GM18505 (cell line): ENCODE data around the gene ZNF423.

ENCODE experiments used
- ATAC-seq: cut with Tn5 transposase; IDR thresholded peaks from one replicate; pipeline ENCODE4 v1.9.1; 2021; ENCODE audit not compliant: unreplicated experiment
- POLR2A ChIP-seq: IDR thresholded peaks from 4 replicates; pipeline ENCODE4 v1.6.1; 2011; ENCODE audit warnings: borderline replicate concordance; ENCODE audit not compliant: insufficient read depth, insufficient read length; ENCODE audit errors: extremely low read depth

Gene ZNF423

DNA sequence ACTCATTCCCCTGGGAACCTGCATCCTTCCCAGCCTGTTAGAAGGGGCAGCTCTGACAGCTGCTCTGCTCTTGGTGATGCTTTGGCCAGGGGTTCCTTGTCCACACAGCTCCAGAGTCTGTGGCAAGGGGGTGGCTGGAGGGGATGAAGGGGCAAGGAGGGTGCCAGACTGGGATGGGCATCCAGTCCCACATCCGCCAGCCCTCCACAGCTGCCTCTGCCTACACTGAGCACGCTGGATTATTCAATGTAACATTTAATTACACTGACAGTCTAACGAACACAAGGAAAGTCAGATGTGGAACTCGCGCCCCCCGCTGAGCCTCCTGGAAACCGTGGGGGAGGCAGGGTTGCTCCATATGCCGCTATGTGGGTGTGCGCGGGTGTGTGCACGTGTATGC lies 381.2 kb downstream of the ZNF423 start:
- no peak for TF ChIP-seq POLR2A
- ATAC-seq, result no peak

DNA sequence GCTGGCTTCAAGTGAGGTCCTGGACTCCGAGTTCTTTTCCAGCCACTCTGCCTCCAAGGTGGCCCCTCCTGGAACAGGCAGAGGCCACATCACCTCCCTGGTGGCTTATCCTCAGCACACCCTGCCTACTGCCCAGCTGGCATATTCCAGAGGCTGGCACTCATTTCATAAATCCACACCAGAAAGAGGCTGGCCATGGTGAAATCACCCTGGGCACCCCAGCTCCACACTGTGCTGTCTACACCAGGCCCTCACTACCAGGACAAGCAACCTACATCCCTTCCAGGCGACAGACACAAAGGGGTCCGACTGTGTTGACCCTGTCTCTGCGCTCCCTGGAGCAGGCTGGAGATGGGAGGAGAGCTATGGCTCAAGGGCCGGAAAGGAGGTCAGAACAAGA lies 382.1 kb downstream of the ZNF423 start:
- ATAC-seq, result no peak
- no peak for TF ChIP-seq POLR2A

DNA sequence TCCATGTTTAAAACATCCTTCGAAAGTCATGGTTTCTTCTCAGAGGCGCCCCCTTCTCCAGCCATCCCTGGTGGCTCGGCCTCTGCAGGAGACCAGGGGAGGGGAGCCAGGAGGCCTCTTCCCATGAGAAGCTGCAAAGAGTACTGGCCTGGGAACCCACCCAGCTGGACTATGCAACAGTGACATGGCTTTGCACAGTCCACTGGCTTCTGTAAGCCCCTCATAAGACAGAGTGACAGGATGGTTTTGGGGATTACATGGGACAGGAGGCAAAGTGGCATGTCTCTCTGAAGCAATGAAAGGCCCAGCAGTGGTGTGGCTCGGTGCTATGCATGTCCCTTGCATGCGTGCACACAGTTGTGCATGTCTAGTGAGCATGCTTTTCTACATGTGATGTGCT lies 382.8 kb downstream of the ZNF423 start:
- TF ChIP-seq POLR2A, result no peak
- ATAC-seq, result no peak

DNA sequence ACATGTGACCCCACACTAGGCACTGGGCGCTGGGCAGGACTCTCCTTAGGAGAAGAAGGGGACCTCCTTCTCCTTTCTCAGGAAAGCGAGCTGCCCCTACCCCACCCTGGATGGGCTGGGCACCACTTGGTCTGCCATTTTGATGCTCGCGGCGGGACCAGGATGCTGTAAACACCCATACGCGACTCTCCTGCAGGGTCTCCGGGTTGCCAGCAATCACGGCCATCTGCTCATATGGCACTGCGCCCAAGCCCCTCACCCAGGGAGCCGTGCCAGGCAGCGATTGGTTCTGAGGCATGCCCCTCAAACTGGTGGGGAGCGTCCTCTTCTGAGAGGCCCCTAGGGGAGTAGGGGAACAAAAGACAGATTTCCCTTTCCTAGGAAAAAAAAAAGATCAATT lies 383.3 kb downstream of the ZNF423 start:
- ATAC-seq, result no peak
- TF ChIP-seq POLR2A, result no peak

DNA sequence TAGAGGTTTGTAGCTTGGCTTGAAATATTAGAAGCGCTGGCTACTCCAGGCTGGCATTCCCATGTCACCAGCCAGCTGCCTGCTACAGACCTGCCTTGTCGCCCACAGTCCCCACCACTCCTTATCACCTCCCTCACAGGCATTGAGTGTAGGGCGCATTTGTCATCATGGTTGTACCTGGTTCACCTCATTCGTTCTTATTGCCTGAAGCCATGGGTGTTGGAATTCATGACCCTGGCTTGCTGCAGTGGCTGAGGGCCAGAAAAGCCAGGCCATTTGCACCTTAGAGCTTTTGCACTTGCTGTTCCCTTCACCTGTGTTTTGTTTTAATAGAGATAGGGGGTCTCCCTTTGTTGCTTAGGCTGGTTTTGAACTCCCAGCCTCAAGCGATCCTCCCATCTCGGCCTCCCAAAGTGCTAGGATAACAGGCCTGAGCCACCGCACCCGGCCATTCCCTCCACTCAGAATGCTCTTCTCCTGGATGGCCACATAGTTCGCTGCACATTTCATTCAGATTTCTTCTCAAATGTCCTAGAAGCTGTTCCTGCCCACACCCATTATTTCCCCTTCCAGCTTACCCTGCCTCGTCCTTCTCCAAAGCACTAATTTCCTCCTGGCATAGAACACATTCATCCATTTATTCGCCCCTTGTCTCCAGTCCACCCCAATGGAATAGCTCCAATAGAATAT lies 384.7 kb downstream of the ZNF423 start:
- no peak for TF ChIP-seq POLR2A
- no peak for ATAC-seq

DNA sequence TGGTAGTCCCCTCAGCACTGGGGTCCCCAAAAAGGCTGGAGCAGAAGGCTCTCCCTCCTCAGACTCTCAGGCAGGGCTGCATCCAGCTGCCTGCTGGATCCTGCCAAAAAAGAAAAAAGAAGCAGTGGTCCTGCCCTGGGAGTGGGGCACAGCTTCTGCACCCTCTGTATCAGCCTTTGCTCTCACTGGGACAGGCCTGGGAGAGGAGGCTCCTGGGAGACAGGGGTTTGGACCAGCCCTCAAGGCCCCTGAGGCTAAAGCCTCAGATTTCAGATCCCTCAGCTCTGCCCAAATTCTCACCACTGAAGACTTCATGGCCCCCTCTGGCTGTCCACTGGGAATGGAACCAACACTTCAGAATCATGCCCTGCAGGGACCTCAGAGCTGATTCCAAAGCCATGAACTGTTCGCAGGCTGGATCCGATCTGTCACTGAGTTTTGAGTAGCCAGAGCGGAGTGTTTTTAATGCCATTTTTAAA lies 385.4 kb downstream of the ZNF423 start:
- no peak for TF ChIP-seq POLR2A
- no peak for ATAC-seq

DNA sequence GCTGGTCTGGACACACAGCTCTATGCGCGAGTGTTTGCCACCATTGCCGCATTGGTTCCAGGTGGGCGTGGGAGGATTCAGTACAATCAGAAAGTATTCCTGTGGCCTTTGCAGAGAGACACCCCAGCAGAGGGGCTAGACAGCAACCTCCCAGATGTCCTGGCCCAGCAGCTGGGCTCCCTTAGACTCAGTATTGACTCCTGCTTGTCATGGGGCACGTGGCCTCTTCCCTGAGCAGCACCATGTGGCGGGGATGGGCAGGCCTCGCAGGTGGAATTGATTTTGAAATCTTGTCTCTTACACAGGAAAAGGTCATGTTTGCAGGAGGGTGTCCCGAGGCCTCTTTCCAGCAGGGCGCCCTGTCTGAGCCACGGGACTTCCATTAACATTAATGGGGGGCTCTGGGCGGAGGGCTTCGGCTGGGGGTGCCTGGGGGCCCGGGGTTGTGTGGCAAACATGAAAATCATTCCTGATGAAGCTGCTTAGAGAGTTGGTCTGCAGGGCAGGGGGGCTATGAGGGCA lies 385.9 kb downstream of the ZNF423 start:
- ATAC-seq, result no peak
- no peak for TF ChIP-seq POLR2A

DNA sequence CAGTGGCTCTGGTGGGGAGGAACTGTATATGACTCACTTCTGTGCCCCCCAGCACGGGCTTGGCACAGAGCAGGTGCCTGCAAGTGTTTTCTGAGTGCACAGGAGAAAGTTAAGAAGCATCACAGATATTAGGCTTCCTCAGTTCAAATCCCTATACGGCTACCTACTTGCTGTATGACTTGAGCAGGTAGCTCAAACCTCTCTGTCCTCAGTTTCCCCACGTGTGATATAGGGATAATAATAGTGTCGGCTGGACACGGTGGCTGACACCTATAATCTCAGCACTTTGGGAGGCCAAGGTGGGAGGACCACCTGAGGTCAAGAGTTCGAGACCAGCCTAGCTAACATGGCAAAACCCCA lies 386.6 kb downstream of the ZNF423 start:
- no peak for TF ChIP-seq POLR2A

DNA sequence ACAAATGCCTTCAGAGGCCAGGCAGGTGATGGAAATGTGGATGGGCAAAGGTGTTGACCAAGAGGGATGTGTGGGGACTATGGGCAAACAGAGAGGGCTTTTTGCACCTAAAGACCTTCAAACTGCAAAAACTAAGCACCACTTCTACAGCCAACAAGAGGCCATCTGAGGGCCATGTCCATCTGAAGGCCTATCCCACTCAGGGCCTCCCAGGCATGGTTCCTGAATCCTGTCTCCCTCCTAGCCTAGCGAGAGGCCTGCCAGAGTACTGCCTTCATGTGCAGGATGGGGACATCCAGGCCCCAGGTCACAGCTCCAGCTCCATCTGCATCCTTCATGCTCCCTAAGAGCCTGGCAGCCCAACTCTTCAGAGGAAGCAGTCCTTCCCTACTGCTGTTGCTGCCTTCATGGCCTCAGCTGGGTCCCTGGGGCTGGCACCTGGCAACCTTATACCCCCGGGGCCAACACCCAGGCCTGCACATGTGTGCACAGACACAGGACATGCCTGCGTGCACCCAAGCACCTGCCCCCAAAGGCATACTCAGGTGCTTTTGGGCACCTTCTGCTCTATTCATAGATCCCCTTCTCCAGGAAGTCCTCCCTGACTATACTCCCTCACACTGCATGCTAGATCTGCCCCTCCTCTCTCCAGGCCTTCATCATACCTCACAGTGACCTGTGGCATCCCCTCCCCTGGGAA lies 387.2 kb downstream of the ZNF423 start:
- TF ChIP-seq POLR2A, result no peak
- ATAC-seq, result no peak

More for the DNA sequence above, 386.6 kb downstream of the ZNF423 start:
- ATAC-seq, result no peak

DNA sequence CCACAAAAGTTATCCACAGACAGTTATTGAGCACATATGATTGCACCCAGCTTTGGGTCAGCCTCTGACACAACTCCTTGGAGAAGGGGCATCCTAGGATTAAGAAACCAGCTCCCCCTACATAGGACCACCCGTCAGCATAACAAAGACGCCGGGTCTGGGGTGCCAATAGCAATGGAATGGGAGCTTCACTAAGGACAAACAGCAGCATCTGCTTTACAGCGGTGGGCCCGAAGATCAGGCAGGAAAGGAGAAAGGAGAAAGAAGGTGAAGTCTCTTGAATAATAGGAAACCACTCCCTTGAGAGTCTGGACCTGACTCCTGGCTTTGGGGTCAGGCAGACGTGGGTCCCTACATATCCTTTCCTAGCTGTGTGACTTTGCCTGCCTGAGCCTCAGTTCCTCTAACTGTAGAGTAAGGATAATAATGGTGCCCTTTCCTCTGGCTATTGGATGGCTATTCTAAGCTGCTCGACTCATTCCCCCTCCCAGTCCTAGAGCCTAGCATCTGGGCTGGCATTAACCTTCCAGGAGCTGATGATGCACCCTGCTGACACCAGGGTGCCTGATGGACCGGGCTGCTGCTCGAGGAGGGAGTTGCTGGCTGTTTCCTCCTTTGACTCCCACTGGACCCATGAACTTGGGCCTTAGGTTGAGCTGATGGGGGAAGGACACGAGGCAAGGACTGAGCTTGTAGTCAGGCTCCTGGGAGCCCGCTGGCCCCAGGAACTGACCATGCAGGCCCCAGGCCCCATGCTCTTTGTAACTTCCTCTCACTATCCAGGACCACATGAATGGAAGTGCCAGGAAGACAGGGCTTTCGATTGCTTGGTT lies 388.2 kb downstream of the ZNF423 start:
- ATAC-seq, result no peak
- no peak for TF ChIP-seq POLR2A

DNA sequence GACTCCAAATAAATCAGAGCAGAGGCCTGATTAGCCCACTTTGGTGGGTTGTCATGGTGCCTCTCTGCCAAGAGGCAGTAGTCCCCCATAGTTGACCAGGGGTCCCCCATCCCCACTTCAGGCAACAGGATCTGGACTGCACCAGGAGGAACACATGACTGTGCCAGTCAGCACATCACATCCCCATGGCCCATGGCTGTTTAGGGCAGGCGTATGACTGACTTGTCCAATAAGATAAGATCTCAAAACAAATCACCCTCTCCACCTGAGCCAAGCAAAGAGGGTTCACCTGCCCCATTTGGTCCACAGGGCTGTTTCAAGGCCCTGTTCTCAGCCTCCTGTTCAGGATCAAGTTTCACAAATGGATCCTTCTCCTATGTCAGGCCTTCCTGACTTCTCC lies 389.0 kb downstream of the ZNF423 start:
- no peak for TF ChIP-seq POLR2A
- ATAC-seq, result no peak

DNA sequence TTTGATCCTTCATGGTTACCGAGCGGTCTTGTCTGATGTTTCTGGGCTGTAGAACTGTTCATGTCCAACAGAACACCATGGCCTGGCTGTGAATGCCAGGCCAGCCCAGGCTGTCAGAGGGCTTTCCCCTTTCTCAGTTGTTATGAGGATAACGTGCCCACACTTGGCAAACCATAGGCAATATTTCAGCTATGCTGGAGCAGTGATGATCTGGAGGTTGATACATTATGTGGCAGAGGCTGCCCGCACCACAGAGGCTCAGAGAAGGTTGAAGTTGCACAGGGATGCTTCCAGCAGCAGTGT lies 389.4 kb downstream of the ZNF423 start:
- no peak for ATAC-seq

DNA sequence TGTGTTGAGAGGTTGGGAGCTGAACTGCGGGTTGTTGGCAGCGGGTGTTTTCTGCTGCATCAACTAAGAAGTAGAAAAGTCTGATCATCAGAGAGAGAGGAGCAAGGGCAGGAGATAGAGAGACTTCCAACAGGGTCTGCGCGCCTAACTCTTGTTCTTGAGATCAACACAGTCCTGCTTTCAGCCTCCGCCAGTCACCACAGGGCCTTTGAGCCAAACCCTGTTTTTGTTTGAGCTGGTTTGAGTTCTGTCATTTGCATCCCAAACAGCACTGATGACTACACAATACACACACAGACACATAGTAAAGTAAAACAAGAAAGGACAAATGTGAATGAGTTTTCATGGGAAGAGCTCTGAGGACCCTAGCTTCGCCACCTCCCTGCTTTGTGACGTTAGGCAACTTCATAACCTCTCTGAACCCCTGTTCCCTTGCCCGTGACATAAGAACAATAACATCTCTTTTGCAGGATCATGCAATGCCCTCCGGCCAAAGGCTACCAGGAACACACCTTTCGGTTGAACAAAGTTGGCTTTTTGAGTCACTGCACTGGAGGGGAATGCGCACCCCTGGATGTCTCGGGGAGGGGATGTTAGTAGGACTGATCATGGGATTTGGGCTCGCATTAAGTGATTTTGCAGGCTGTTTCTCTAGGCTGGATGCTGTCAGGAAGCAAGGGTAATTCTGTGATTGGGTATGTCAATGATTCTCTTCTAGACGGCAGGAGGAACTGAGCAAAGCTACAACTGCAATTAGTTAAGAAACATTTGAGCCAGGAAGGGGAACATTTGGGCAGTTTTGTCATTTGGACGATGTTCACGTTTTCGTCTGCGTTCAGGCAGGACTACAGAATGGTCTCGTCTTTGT lies 390.0 kb downstream of the ZNF423 start:
- no peak for TF ChIP-seq POLR2A
- ATAC-seq, result no peak

More for the DNA sequence above, 389.4 kb downstream of the ZNF423 start:
- no peak for TF ChIP-seq POLR2A

DNA sequence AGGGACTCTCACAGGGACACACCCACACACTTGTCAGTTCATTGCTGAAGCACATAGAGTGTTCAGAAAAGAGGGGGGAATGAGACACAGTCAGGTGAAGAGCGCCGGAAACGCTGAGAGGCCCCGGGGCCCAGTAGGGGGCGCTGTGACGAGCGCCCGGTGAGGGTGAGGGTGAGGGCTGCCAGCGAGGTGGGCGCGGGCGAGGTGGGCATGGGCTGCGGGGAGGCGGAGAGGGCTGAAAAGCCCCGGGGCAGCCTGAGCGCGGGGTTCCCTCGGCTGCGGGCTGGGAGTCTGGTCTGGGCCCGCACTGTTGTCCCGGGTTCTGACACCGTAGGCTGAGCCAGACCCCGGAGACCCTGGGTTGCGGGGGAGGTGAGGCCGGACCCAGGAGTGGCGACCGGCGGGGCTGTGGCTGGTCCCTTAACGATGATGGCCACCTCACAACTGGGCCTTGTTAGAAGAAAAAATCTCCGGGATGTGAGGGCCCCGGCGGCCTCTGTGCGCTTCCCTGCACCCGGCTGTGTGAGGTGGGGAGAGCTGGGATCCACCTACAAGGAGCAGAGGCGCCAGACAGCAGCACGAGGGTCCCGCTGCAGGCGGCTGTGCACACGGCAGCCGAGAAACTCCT lies 390.9 kb downstream of the ZNF423 start:
- no peak for TF ChIP-seq POLR2A
- ATAC-seq, result no peak
